ENCODE measurements around the gene CIRBP. TPM values are rescaled to one million over a fixed set of nuclear protein-coding genes. Genes with fewer than 3 reads are reported as not detected.
A peak's percentile ranks its signal among the peaks of the same experiment; 100 is the strongest.

CIRBP gene
- total and polyA plus RNA-seq, 2 of the 13 experiments (the other 11 are each of a cell fraction or from before 2014, with no cell fraction given), result 133 to 140 TPM

DNA sequence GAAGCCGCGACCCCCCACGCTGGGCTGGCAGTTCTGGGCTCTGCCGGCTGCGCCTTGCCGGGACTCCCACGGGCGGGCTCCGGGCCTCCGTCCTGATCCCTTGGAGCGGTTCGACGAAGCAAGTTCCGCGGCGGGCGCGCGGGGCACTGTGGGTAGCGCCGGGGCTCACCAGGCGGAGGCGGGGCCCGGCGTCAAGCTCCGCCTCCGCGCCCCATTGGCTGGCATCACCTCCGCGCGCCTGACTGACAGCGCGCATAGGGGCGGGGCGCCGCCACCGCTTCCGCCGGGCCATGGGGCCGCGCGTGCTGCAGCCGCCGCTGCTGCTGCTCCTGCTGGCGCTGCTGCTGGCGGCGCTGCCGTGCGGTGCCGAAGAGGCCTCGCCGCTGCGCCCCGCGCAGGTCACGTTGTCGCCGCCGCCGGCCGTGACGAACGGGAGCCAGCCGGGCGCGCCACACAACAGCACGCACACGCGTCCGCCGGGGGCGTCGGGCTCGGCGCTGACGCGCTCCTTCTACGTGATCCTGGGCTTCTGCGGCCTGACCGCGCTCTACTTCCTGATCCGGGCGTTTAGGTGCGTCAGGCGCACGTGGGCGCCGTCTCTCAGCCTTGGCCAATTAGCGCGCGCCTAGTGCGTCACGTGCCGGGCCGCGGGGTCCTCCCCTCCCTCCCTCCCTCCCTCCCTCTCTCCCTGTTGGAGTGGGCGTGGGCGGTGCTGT is 6.3 kb downstream of the CIRBP start, which contains the start of gene FAM174C (continued):
- TF ChIP-seq RAD51 (IDR thresholded peaks at IDR 0.05; ENCODE audit: borderline replicate concordance) (peak; percentile 97), KLF13 (CRISPR knock-in tag; IDR thresholded peaks at IDR 0.05) (no peak), ZNF816 (CRISPR knock-in tag; IDR thresholded peaks at IDR 0.05; ENCODE audit: borderline replicate concordance) (peak; percentile 73; the same call in 1 of the 2 replicates), NFRKB (IDR thresholded peaks at IDR 0.05) (no peak), SIN3A (IDR thresholded peaks at IDR 0.05; ENCODE audit: borderline replicate concordance, low read depth, low read length) (no peak; the same call in 1 of the 2 replicates), JUND (CRISPR knock-in tag; IDR thresholded peaks at IDR 0.05) (no peak; the same call in 1 of the 2 replicates), KLF9 (CRISPR knock-in tag; IDR thresholded peaks at IDR 0.05; ENCODE audit: low read depth) (no peak), STAT5B (CRISPR knock-in tag; IDR thresholded peaks at IDR 0.05) (no peak), ZNF335 (CRISPR knock-in tag; IDR thresholded peaks at IDR 0.05) (no peak), CBX5 (CRISPR knock-in tag; IDR thresholded peaks at IDR 0.05; ENCODE audit: borderline replicate concordance) (no peak), CCDC6 (CRISPR knock-in tag; IDR thresholded peaks at IDR 0.05) (peak; percentile 98)
- TF ChIP-seq, protein P1, sequence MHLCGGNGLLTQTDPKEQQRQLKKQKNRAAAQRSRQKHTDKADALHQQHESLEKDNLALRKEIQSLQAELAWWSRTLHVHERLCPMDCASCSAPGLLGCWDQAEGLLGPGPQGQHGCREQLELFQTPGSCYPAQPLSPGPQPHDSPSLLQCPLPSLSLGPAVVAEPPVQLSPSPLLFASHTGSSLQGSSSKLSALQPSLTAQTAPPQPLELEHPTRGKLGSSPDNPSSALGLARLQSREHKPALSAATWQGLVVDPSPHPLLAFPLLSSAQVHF (CRISPR knock-in tag; IDR thresholded peaks at IDR 0.05), result 0 out of 2 replicates have a peak, but pooled peaks have one; percentile 23
- TF ChIP-seq, protein P2, sequence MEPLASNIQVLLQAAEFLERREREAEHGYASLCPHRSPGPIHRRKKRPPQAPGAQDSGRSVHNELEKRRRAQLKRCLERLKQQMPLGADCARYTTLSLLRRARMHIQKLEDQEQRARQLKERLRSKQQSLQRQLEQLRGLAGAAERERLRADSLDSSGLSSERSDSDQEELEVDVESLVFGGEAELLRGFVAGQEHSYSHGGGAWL (CRISPR knock-in tag; IDR thresholded peaks at IDR 0.05), result no peak; the same call in 1 of the 2 replicates

All from HepG2 (cell line).